OCI-LY1 (cell line): Measurements from ENCODE around the gene PACSIN2.

ENCODE experiments used
- H2AFZ ChIP-seq: fragments of 200-600 bp; sonication (generic), shearing (Covaris generic); 2 replicates; pipeline ENCODE4 v1.6.0; 2014; ENCODE audit warnings: antibody characterized with exemption, mild to moderate bottlenecking, low read length
- H3F3A ChIP-seq: fragments of 200-600 bp; sonication (generic), shearing (Covaris generic); 2 replicates; pipeline ENCODE4 v1.6.0; 2014; ENCODE audit warnings: mild to moderate bottlenecking, antibody characterized with exemption, low read length, moderate library complexity; ENCODE audit not compliant: insufficient read depth
- H3K27ac ChIP-seq: fragments of 200-600 bp; sonication (generic); 2 replicates; pipeline ENCODE4 v1.5.1; 2014; ENCODE audit warnings: low read length, mixed run types, mild to moderate bottlenecking, low read depth; ENCODE audit not compliant: poor library complexity, severe bottlenecking
- H3K27me3 ChIP-seq: fragments of 200-600 bp; sonication (generic); 2 replicates; pipeline ENCODE4 v1.6.0; 2014; ENCODE audit warnings: antibody characterized with exemption, mild to moderate bottlenecking, low read length, moderate library complexity; ENCODE audit not compliant: insufficient read depth
- H3K36me3 ChIP-seq: fragments of 200-600 bp; sonication (generic); 2 replicates; pipeline ENCODE4 v1.6.1; 2014; ENCODE audit warnings: mild to moderate bottlenecking, antibody characterized with exemption, low read length, moderate library complexity, mixed read lengths; ENCODE audit not compliant: insufficient read depth
- H3K4me1 ChIP-seq: fragments of 200-600 bp; sonication (generic); 2 replicates; pipeline ENCODE4 v1.5.1; 2014; ENCODE audit warnings: mild to moderate bottlenecking, low read length, moderate library complexity; ENCODE audit not compliant: insufficient read depth, severe bottlenecking
- H3K4me2 ChIP-seq: fragments of 200-600 bp; sonication (generic), shearing (Covaris generic); 2 replicates; pipeline ENCODE4 v1.6.1; 2014; ENCODE audit warnings: low read length
- H3K4me3 ChIP-seq: fragments of 200-600 bp; sonication (generic); 2 replicates; pipeline ENCODE4 v1.5.1; 2014; ENCODE audit warnings: low read length, low read depth, mild to moderate bottlenecking, mixed read lengths; ENCODE audit not compliant: poor library complexity, severe bottlenecking
- H3K79me2 ChIP-seq: fragments of 200-600 bp; shearing (Covaris generic); 2 replicates; pipeline ENCODE4 v1.6.1; 2016; ENCODE audit warnings: mixed run types, low read length, mixed read lengths; ENCODE audit not compliant: insufficient read depth
- H3K9ac ChIP-seq: fragments of 200-600 bp; sonication (generic), shearing (Covaris generic); 2 replicates; pipeline ENCODE4 v1.6.1; 2014; ENCODE audit warnings: mild to moderate bottlenecking, low read length, mixed read lengths
- H3K9me2 ChIP-seq: fragments of 200-600 bp; sonication (generic), shearing (Covaris generic); 2 replicates; pipeline ENCODE4 v1.6.1; 2014; ENCODE audit warnings: low read depth, mild to moderate bottlenecking, low read length, mixed read lengths
- H3K9me3 ChIP-seq: fragments of 200-600 bp; shearing (Covaris generic); 2 replicates; pipeline ENCODE4 v1.6.1; 2014; ENCODE audit warnings: low read length, mixed read lengths
- H4K20me1 ChIP-seq: fragments of 200-600 bp; sonication (generic), shearing (Covaris generic); 2 replicates; pipeline ENCODE4 v1.6.0; 2016; ENCODE audit warnings: mild to moderate bottlenecking, low read length; ENCODE audit not compliant: insufficient read depth
- CTCF ChIP-seq: fragments of 200-600 bp; sonication (generic), shearing (Covaris generic); IDR thresholded peaks from 2 replicates; pipeline ENCODE4 v1.5.1; 2017; ENCODE audit warnings: mild to moderate bottlenecking, antibody characterized with exemption, low read length, moderate library complexity, mixed read lengths
- EZH2 ChIP-seq: fragments of 200-600 bp; sonication (generic), shearing (Covaris generic); IDR thresholded peaks from 2 replicates; pipeline ENCODE4 v1.8.0; 2017; ENCODE audit warnings: borderline replicate concordance, mixed run types, mild to moderate bottlenecking, antibody characterized with exemption, low read length, moderate library complexity, mixed read lengths

The PACSIN2 gene

GRCh38 chr22:43053176-43053575 lies 38.2 kb upstream of the PACSIN2 start:
- no peaks in the 10 kb centered on the region for H4K20me1 ChIP-seq
- H3K9me2 ChIP-seq: no peaks in the 10 kb centered on the region
- no peak overlapping the region for H3K9ac ChIP-seq
- H3K4me2 ChIP-seq: no peak overlapping the region
- no peaks in the 10 kb centered on the region for H3K4me1 ChIP-seq
- H3F3A ChIP-seq: no peaks in the 10 kb centered on the region
- TF ChIP-seq EZH2 (no peak), CTCF (peak; percentile 34)
- H2AFZ ChIP-seq: no peak overlapping the region
- H3K79me2 ChIP-seq: no peaks in the 10 kb centered on the region
- H3K9me3 ChIP-seq: no peaks in the 10 kb centered on the region
- no peak overlapping the region for H3K4me3 ChIP-seq
- no peak overlapping the region for H3K27ac ChIP-seq
- no peaks in the 10 kb centered on the region for H3K27me3 ChIP-seq
- H3K36me3 ChIP-seq: no peaks in the 10 kb centered on the region

GRCh38 chr22:43050995-43051394 lies 36.0 kb upstream of the PACSIN2 start:
- Histone ChIP-seq H2AFZ (no peak overlapping the region), H3K27me3 (no peaks in the 10 kb centered on the region)
- TF ChIP-seq CTCF: no peak
- no peak for TF ChIP-seq EZH2

GRCh38 chr22:43047605-43048004 lies 32.7 kb upstream of the PACSIN2 start:
- Histone ChIP-seq H3K4me2 (no peak overlapping the region), H3K4me3 (no peak overlapping the region), H3K27ac (no peak overlapping the region), H3K9me2 (no peaks in the 10 kb centered on the region), H3F3A (no peaks in the 10 kb centered on the region), H3K9me3 (no peaks in the 10 kb centered on the region), H3K27me3 (no peaks in the 10 kb centered on the region), H3K4me1 (no peaks in the 10 kb centered on the region), H2AFZ (no peak overlapping the region), H3K36me3 (no peaks in the 10 kb centered on the region), H3K79me2 (no peaks in the 10 kb centered on the region), H3K9ac (no peak overlapping the region), H4K20me1 (no peaks in the 10 kb centered on the region)
- no peak for TF ChIP-seq EZH2

More at GRCh38 chr22:43050995-43051394, 36.0 kb upstream of the PACSIN2 start:
- Histone ChIP-seq H3K79me2 (no peaks in the 10 kb centered on the region), H3K9me3 (no peaks in the 10 kb centered on the region), H3K4me2 (no peak overlapping the region), H3K9me2 (no peaks in the 10 kb centered on the region), H3K27ac (no peak overlapping the region), H3K4me3 (no peak overlapping the region), H3K36me3 (no peaks in the 10 kb centered on the region), H3K9ac (no peak overlapping the region), H4K20me1 (no peaks in the 10 kb centered on the region), H3F3A (no peaks in the 10 kb centered on the region), H3K4me1 (no peaks in the 10 kb centered on the region)

- no peak overlapping the region for H2AFZ ChIP-seq
- no peak for TF ChIP-seq CTCF
- TF ChIP-seq EZH2: no peak
Observed at GRCh38 chr22:43044290-43044712, 29.4 kb upstream of the PACSIN2 start.

More at GRCh38 chr22:43044290-43044712, 29.4 kb upstream of the PACSIN2 start:
- Histone ChIP-seq H3K27ac (no peak overlapping the region), H3F3A (no peaks in the 10 kb centered on the region), H3K79me2 (no peaks in the 10 kb centered on the region), H3K9me3 (no peaks in the 10 kb centered on the region), H3K9me2 (no peaks in the 10 kb centered on the region), H3K4me2 (no peak overlapping the region), H3K36me3 (no peaks in the 10 kb centered on the region), H3K4me1 (no peaks in the 10 kb centered on the region), H3K27me3 (no peaks in the 10 kb centered on the region), H3K9ac (no peak overlapping the region), H3K4me3 (no peak overlapping the region), H4K20me1 (no peaks in the 10 kb centered on the region)
